Right lobe of liver (tissue), 6 donors: ENCODE results near the gene MYO7A. TPM values are rescaled to one million over a fixed set of nuclear protein-coding genes. Genes with fewer than 3 reads are reported as not detected.

Experiments used
- ATAC-seq, 4 donors: fragments of 200-7000 bp; cut with Tn5 transposase; one replicate each; pipeline ENCODE4 v1.9.1; 2020; ENCODE audit warnings: mild to moderate bottlenecking in 4 of 4, moderate library complexity in 4 of 4
- DNase-seq, 3 donors: peaks; one replicate each; pipeline ENCODE4 v3.0.0-alpha.2; 2020
- H3K27ac ChIP-seq, 3 donors: fragments of 200-600 bp; one replicate each; pipeline ENCODE4 v1.8.0; 2022
- H3K27me3 ChIP-seq, 2 donors: fragments of 200-600 bp; one replicate each; pipeline ENCODE4 v1.8.0; 2022
- H3K36me3 ChIP-seq, 4 donors: fragments of 200-600 bp; sonication (generic) in 1 of 4; one replicate each; pipeline versions ENCODE4 v1.5.1 to v1.8.0; 2017 to 2022; ENCODE audit warnings: control low read depth in 1 of 4
- H3K4me1 ChIP-seq, 4 donors: fragments of 200-600 bp; sonication (generic) in 1 of 4; one replicate each; pipeline versions ENCODE4 v1.5.1 to v1.8.0; 2017 to 2022; ENCODE audit warnings: control low read depth in 1 of 4
- H3K4me3 ChIP-seq, 3 donors: fragments of 200-600 bp; one replicate each; pipeline ENCODE4 v1.8.0; 2022
- H3K9me3 ChIP-seq, 4 donors: fragments of 200-600 bp; sonication (generic) in 1 of 4; one replicate each; pipeline versions ENCODE4 v1.5.1 to v1.8.0; 2017 to 2022; ENCODE audit warnings: control low read depth in 1 of 4
- CTCF ChIP-seq, 4 donors: fragments of 200-600 bp in 3 of 4; fragments of 450-650 bp in 1 of 4; IDR thresholded peaks; one replicate each; pipeline versions ENCODE4 v1.5.1 to v1.8.0; 2016 to 2022; ENCODE audit warnings: antibody characterized with exemption in 4 of 4, mild to moderate bottlenecking in 2 of 4
- POLR2A ChIP-seq: fragments of 450-650 bp; IDR thresholded peaks from one replicate; pipeline ENCODE4 v1.6.1; 2017; ENCODE audit warnings: antibody characterized with exemption, mild to moderate bottlenecking
- WGBS: methylation state at CpG from one replicate; pipeline ENCODE4 v1.1.6; 2018; ENCODE audit warnings: low coverage, low lambda C conversion rate; ENCODE audit not compliant: insufficient coverage; ENCODE audit errors: missing lambda C conversion rate; 5-methylcytosine and 5-hydroxymethylcytosine counted together
- intact Hi-C, 2 donors: fragments of 100-400 bp; cut with DNase I; formaldehyde crosslinking; loops; one replicate each; pipeline versions ENCODE4 v1.11.2 to v1.14.1; 2022
- total RNA-seq, 6 experiments: library from RNA; depleted of rRNA in 2 of 6; stranded (reverse); fragments of >200 nt in 2 of 6; fragmentation: NEBNext Ultra II Directional in 3 of 6; extraction: Animal tissue kit (Norgen Biotek cat#: 25700) in 3 of 6; gene quantifications; one replicate each; pipeline versions ENCODE4 v1.1.0 to v1.2.4, GENCODE V29; 2016 to 2023
- donor health status: DM: no; HTN: yes; CAD: no.
- donor health status: DM: no; HTN: no; CAD: no.
- donor health status: DM: no; HTN: no; CAD: no.
- donor health status: DM: no; HTN: yes; CAD: no.
- donor health status: DM: no; HTN: yes; CAD: no.

Gene MYO7A
- total RNA-seq, 6 experiments from 2014 or later: 23.6 to 39.6 (median 32.0) TPM

- ATAC-seq (peak in 3 of 4 donors; percentile 5 to 12 (median 11)), DNase-seq (peak in 1 of 3 donors; percentile 49)
- no peaks in the 10 kb centered on the region for H3K9me3 ChIP-seq
- intact Hi-C loops: no loop called here
- H3K36me3 ChIP-seq: no peaks in the 10 kb centered on the region
- 88% methylated on average over 1 of the region's 8 CpGs for WGBS
- no peak overlapping the region for H3K4me3 ChIP-seq
- H3K27ac ChIP-seq: no peak overlapping the region
- TF ChIP-seq POLR2A (no peak), CTCF (IDR thresholded peaks at IDR 0.05) (no peak)
- H3K4me1 ChIP-seq: peaks cover 0 to 41% (median 14%) of the 10 kb centered on the region in 4 donors
- H3K27me3 ChIP-seq: no peaks in the 10 kb centered on the region
Measured at GRCh38 chr11:77140231-77140851, 12.3 kb downstream of the MYO7A start.

- H3K4me1 ChIP-seq: peaks cover 0 to 45% (median 17%) of the 10 kb centered on the region in 4 donors
- no peaks in the 10 kb centered on the region for H3K27me3 ChIP-seq
- no peaks in the 10 kb centered on the region for H3K36me3 ChIP-seq
- ATAC-seq (peak in 1 of 4 donors; percentile 48), DNase-seq (no peak)
- intact Hi-C loops: no loop called here
- no peak for TF ChIP-seq POLR2A
- no peak for TF ChIP-seq CTCF (IDR thresholded peaks at IDR 0.05)
- no peaks in the 10 kb centered on the region for H3K9me3 ChIP-seq
- H3K4me3 ChIP-seq: no peak overlapping the region
- 87% methylated on average over 4 of the region's 4 CpGs for WGBS
- no peak overlapping the region for H3K27ac ChIP-seq
Measured at GRCh38 chr11:77141034-77141433, 13.0 kb downstream of the MYO7A start.

GRCh38 chr11:77141475-77141874 is 13.4 kb downstream of the MYO7A start:
- H3K27ac ChIP-seq: no peak overlapping the region
- intact Hi-C loops: no loop called here
- no peak for ATAC-seq

GRCh38 chr11:77142091-77142975 is 14.3 kb downstream of the MYO7A start:
- 91% methylated on average over 6 of the region's 11 CpGs for WGBS
- Histone ChIP-seq H3K27ac (no peak overlapping the region), H3K27me3 (no peaks in the 10 kb centered on the region), H3K36me3 (no peaks in the 10 kb centered on the region), H3K9me3 (no peaks in the 10 kb centered on the region), H3K4me3 (no peak overlapping the region), H3K4me1 (peaks cover 0 to 32% (median 13%) of the 10 kb centered on the region in 4 donors)
- ATAC-seq: no peak
- TF ChIP-seq CTCF (IDR thresholded peaks at IDR 0.05) (no peak), POLR2A (no peak)
- DNase-seq: peak in 1 of 3 donors; percentile 35
- intact Hi-C loops: no loop called here

More at GRCh38 chr11:77141475-77141874, 13.4 kb downstream of the MYO7A start:
- WGBS: 80% methylated on average over 1 of the region's 4 CpGs
- TF ChIP-seq CTCF (IDR thresholded peaks at IDR 0.05): no peak
- no peak for TF ChIP-seq POLR2A
- DNase-seq: peak in 1 of 3 donors; percentile 20
- no peaks in the 10 kb centered on the region for H3K36me3 ChIP-seq
- H3K4me3 ChIP-seq: no peak overlapping the region
- no peaks in the 10 kb centered on the region for H3K9me3 ChIP-seq
- no peaks in the 10 kb centered on the region for H3K27me3 ChIP-seq
- peaks cover 0 to 40% (median 16%) of the 10 kb centered on the region in 4 donors for H3K4me1 ChIP-seq
